Cortex of kidney (tissue), 1 donor: ENCODE results near the gene PTHLH.

Experiments
- DNase-seq: peaks from one replicate; lab custom pipeline; 2025; lab: John Stamatoyannopoulos, UW

PTHLH gene

DNA sequence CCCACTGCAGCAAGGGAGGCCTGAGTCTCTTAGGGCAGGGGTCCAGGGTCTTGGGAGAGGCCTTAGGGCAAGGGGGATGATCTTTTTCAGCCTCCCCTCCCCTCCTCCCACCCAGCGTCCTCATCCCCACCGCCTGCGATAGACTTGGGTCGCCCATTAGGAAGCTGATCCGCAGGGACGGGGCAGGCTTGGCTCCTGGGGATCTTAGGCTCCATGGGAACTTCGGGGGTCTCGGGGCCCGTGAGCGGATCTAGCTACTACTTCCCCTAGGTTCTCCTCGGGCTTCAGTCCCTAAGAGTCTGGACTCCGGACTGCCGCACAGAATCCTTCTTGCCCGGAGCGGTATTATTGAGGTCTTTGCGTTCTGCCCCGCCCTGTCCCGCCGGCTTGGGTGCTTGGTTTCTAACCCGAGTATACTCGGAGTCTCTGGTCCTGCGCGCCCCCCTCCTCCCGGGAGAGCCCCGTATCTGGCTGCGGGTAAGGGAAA lies 2.2 kb upstream of the PTHLH start:
- no peak for DNase-seq

- DNase-seq = no peak
Measured at GRCh38 chr12:27973487-27973890, 956 bp upstream of the PTHLH start.

DNA sequence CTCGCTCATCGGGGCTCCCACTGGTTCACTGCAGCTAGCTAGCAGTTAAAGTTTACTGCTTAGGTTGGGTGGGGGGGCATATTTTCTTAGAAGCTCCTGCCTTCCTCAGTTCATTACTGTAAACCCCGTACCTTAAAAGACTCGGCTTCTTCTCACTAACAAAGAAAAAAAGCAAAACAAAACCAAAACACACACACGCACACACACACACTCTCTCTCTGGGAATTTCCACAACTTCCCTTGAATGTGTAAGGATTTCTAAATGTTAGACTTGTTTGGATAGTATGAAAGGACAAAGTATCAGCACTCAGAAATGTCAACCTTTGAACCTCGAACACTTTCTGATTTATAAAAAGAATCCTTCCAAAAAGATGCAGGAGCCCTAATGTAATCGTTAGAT lies 927 bp downstream of the PTHLH start:
- DNase-seq = no peak

DNA sequence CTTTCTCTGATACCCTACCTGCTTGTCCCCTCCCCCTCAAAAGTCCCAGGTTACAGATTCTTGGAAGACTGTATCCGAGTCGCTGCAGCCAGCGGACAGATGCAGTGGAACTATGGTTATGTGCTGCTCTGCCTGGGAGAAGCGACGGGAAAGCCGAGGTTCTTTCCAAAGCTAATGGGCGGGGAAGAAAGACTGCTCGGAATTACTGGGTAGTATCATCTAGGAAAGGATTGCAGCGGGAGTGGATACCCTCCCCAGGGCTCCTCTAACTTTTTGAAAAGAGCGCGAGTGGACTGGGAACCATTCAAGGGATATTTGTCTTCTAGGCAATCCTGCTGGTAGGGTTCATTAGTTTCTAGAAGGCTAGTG lies 1.4 kb downstream of the PTHLH start:
- no peak for DNase-seq

DNA sequence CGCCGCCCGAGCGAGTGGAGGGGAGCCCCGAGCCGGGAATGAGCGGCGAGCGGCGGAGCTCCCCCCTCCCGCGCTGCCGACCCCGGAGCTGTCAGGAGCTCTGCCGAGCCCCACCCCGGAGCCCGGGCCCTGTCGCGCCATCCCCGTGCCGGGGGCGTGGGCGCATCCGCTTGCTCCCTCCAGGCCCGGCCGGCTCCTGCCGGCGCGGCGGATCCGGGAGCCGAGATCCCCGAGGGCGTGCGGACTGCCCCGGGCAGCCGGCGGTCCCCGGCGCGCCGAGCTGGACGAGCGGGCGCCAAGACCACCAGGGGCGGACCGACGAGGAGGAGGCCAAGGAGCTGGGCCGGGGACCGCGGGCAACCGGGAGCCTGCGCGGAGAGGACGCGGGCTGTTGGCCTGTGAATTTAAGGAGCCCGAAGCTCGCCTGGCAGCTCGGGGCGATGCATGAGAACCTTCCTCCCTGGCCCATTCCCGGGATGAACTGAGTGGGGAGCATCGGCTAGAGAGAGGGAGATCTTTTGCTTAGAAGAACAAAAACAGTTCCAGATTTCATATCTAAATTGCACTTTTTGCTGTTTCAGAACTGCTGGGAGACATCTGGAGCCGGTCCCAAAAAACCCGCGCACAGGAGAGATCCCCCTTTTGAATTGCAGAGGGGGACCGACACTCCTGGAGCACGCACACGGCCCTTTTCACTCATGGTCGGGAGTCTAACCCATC lies 2.0 kb downstream of the PTHLH start:
- DNase-seq = no peak

DNA sequence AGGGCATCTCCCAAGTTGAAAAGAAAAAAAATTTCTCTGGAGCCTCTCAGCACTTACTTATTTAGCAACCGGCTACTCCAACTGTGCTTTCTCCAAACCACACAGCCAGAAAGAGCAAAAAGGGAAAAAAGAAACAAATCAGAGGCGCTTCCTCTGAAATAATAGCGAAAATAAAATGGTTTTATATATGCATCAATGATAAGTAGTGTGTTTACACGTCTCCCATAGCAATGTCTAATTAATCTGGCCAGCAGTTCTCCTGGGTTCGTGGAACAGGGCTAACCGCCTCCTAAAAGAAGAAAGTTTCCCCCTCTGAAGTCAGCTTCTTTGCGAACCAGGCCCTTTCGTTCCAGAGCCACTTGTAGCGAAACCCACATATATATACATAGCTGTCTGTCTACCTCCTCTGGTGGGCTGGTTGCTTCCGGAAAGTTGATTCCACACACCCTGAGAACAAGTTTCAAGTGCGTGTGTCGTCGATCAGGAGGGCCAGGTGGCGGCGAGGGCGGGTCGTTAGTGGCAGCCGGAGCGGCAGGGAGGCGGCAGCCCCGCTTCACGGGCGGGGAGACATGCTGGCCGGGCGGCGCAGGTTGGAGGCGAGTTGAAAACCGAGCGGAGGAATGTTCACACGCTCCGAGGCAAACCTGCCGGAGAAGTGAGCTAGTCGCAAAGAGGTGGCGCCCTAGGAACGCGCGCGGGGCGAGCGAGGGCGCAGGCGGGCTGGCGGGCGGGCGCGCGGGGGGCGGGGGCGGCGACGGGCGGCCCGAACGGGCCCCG lies 2.7 kb downstream of the PTHLH start:
- DNase-seq = no peak

DNA sequence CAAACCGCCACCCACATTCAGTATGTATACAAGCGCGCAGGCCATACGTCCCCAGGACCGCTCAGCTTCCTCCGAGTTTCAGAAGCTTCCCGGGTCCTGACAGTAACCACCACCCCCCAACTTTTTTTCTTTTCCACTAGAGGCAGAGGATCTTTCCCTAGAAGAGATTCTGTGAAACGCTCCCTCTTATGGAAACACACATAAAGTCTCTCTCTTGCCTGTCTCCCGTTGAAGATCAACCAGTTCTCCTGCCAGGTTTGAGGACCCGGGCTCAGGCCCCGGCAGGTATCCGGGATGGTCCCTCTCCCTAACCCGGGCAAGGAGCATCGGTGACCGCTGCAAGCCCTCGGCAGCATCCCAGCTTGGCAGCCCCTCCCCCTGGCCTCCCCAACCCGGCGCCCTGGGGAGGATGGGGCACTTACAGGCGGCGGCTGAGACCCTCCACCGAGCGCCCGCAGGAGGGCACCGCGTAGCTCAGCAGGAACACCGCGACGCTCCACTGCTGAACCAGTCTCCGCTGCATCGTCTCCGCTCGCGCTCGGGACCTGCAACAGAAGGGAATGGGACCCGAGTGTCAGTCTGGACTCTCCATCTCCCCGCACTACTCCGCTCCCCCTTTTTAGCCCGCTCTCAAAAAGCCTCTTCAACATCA lies 3.4 kb downstream of the PTHLH start:
- DNase-seq = no peak

GRCh38 chr12:27967551-27968054 lies 4.9 kb downstream of the PTHLH start:
- no peak for DNase-seq

DNA sequence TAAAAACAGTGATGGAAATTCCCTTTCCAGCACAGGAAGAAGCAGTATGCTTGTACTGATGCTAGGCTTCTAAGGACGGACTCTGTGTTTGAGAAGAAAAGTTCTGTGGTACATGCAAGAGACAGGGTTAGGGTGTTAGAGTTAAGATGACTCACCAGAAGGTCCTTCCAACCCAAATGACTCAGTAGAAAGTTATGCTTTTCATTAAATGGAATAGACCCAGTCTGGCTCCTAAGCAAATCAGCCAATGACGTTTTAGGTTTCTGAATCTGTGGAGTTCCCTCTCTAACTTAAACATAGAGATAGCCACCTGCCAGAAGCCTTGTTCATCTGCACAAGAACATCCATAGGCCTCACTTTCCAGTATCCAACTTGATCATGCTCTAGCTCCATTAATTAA lies 5.7 kb downstream of the PTHLH start:
- DNase-seq = no peak

GRCh38 chr12:27965966-27966365 lies 6.6 kb downstream of the PTHLH start:
- no peak for DNase-seq

DNA sequence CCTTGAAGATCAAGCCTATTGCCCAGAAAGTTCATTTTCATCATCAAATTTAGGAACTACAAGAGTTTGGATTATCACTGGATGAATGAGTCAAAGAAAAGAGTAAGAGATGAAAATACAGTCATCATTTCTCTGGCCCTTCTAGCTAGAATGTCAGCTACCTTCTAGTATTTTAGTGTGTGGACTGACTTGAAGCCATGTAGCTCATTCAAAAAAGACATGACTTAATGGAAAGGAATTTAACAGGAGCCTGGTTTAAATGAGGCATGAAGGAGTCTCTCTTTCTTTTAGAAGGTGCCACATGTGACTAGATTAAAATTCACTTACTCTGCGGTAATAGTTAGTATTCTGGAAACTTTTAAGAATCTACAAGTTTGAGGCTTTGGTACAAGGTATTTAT lies 7.1 kb downstream of the PTHLH start:
- DNase-seq = no peak

DNA sequence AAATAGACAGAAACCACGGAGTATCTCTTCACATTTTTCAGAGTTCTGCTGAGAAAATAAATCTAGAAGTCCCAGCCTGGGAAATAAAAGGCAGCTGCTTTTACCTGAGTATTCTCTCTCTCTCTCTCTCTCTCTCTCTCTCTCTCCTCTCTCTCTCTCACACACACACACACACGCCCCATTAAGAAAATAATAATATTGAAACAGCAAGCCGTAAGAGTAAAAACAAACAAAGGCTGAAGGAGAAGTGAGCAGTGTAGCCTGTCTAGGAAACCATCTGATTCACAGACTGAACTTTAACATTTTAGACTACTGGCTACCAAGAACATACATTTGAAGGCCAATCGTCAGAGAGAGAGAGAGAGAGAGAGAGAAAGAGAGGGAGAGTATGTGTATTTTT lies 8.4 kb downstream of the PTHLH start:
- DNase-seq = no peak

- no peak for DNase-seq
Measured at GRCh38 chr12:27960821-27961220, 11.7 kb downstream of the PTHLH start.

GRCh38 chr12:27958675-27959074 lies 13.9 kb downstream of the PTHLH start:
- DNase-seq = no peak

DNA sequence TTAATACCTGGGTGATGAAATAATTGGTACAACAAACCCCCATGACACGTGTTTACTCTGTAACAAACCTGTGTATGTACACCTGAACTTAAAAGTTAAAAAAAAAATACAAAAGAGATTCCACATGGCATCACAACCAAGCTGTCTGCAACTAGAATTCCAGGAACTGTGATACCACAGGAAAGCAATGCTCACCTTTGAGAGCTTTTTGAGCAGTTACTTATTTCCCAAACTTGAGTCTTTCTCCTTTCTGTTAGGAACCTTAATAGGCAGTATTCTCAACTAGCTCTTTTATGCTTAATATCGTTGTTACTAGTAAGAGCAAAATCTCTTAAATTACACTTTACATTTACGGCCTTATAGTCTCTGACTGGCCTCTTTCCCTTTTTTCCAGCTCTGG lies 15.2 kb downstream of the PTHLH start:
- DNase-seq = no peak

DNA sequence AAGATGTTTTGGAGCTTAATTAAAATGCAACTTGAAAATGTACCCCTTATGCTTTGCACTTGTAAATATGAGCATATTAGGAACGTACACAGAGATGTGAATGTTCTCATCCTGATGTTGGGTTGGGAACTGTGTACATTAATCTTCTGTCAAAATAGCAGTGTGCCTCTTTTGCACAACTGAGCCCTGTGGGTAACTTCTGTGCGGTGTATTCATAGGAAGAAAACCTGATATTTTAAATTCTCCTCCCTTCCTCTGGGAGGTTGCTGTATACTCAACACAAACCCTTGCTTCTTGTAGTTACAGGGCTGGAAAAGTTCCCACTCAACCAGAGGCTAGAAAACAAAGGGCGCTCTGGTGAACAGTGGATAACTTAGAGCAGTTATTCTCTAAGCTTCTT lies 18.7 kb downstream of the PTHLH start:
- no peak for DNase-seq

GRCh38 chr12:27953348-27953747 lies 19.2 kb downstream of the PTHLH start:
- no peak for DNase-seq

DNA sequence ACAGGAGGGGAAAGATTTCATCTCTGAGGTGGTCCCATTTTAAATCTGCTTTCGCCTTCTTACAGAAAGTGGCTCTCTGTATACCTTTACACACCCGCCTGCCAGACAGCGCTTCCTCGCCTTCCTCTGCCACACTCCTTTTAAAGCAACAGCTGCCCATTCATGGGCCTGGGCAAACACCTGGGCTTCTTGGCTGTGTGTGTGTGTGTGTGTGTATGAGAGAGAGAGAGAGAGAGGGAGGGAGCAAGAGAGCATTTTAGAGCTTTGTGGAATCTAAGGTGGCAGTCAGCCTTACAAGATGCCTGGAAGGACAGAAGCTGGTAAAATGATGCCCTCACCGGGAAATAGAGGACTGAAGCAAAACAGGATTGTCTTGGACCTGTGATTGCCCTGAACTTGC lies 20.0 kb downstream of the PTHLH start:
- DNase-seq = no peak

DNA sequence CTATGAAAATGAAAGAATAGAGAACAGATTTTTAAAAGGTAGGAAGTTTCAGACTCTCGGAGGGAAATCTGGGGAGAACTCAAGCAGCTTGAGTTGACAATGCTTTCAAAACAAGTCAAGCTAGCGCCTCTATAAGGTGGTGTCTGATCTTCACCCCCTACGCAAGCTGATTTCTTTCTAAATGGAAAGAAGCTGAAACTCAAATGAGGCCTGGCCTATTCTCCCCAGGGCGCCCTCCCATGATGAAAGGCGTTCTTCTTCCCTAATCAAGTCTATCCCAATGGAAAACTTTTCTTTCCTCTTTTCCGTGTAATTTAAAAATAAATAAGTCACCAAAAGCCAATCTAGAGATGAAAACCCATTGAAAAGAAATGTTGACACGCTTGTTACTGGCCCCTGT lies 20.6 kb downstream of the PTHLH start:
- no peak for DNase-seq

GRCh38 chr12:27946421-27946820 lies 26.1 kb downstream of the PTHLH start:
- DNase-seq = no peak

DNA sequence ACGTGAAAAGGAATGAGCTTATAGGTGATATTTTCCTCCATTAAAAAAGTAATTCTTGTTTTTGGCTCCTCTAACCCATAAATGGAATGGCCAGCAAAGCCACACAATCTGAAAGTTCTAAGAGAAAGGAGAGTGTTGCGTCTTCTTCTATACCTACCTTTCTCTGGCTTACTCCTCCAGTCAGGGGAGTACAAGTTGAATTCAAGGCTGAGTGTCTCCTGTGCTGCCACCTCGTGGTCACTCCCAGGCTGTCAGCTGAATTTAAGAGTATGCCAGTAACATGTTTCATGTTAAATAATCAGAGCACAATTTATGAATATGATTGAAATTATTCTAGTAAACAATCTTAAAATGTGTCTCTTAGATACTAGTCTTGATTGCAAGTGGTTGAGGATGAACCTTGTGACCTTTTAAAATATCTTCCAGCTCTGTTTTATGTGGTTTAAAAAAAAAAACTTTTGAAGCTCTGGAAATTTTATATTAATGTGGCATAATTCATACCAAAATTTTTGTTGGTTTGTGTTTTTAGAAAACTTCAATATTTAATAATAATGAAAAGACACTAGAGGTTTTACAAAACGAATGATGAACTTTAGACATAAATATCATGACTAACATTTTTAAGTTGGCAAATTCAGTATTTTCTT lies 31.7 kb downstream of the PTHLH start:
- DNase-seq = no peak

- no peak for DNase-seq
Measured at GRCh38 chr12:27940245-27940644, 32.3 kb downstream of the PTHLH start.
